ENCODE results near the gene LCE1A. TPM values are rescaled to one million over a fixed set of nuclear protein-coding genes. Genes with fewer than 3 reads are reported as not detected.

LCE1A gene, protein sequence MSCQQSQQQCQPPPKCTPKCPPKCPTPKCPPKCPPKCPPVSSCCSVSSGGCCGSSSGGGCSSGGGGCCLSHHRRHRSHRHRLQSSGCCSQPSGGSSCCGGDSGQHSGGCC
- not detected for total RNA-seq (2021; ENCODE audit: unreplicated experiment)
- polyA plus RNA-seq (2012; ENCODE audit: insufficient read length): not detected
- not detected for Bru-seq, nascent RNA
- not detected for BruChase-seq, experiment 1, labeled RNA remaining after a 2-hour chase
- not detected for BruChase-seq, experiment 2, labeled RNA remaining after a 6-hour chase
- long read RNA-seq: 0 reads

- ChIA-PET POLR2A (no interaction called here), CTCF (no interaction called here)
- no peak within 1 kb of the TSS for H3K27ac ChIP-seq (ENCODE audit: low read length)
- in situ Hi-C loops (cut with HindIII; ENCODE audit: low pct_unique_long_range_greater_than_20kb, low sequenced_read_pairs) (no loop called here), intact Hi-C loops (cut with micrococcal nuclease; ENCODE audit: unreplicated experiment) (no loop called here)
- no peaks in the 10 kb centered on the region for H3K9me3 ChIP-seq (ENCODE audit: control insufficient read depth, insufficient read depth, low read depth, low read length)
- peaks cover 14% of the 10 kb centered on the region for H3K27me3 ChIP-seq (ENCODE audit: control insufficient read depth, insufficient read depth, low read length)
- ATAC-seq (no peak), DNase-seq (ENCODE audit: low read depth, low spot score) (no peak)
- TF ChIP-seq SIN3A (IDR thresholded peaks at IDR 0.05; ENCODE audit: borderline replicate concordance, insufficient read depth, low read depth, low read length) (no peak), POLR2AphosphoS5 (IDR thresholded peaks at IDR 0.05; ENCODE audit: low read depth, low read length) (no peak), REST (IDR thresholded peaks at IDR 0.05; ENCODE audit: insufficient read depth in 1 of 2, low read depth in 2 of 2, low read length in 1 of 2) (no peak), TCF7L2 (IDR thresholded peaks at IDR 0.05; ENCODE audit: low read depth, low read length) (no peak)
- TF ChIP-seq, protein P1, sequence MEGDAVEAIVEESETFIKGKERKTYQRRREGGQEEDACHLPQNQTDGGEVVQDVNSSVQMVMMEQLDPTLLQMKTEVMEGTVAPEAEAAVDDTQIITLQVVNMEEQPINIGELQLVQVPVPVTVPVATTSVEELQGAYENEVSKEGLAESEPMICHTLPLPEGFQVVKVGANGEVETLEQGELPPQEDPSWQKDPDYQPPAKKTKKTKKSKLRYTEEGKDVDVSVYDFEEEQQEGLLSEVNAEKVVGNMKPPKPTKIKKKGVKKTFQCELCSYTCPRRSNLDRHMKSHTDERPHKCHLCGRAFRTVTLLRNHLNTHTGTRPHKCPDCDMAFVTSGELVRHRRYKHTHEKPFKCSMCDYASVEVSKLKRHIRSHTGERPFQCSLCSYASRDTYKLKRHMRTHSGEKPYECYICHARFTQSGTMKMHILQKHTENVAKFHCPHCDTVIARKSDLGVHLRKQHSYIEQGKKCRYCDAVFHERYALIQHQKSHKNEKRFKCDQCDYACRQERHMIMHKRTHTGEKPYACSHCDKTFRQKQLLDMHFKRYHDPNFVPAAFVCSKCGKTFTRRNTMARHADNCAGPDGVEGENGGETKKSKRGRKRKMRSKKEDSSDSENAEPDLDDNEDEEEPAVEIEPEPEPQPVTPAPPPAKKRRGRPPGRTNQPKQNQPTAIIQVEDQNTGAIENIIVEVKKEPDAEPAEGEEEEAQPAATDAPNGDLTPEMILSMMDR (IDR thresholded peaks at IDR 0.05): no peak
- H3K36me3 ChIP-seq (ENCODE audit: control insufficient read depth, insufficient read depth, low read length): no peaks in the 10 kb centered on the region
- BruUV-seq (replicated peaks): no TSS peak
- H3K4me3 ChIP-seq (ENCODE audit: low read depth in 2 of 2, low read length in 2 of 2): no peak within 1 kb of the TSS
- no peaks in the 10 kb centered on the region for H3K4me1 ChIP-seq (ENCODE audit: control insufficient read depth, insufficient read depth, low read length)
Observed at GRCh38 chr1:152827173-152827572, at the start of gene LCE1A. LCE1A (plus strand) TSS chr1:152827473; CDS start chr1:152827473, 0 bp downstream.

DNA sequence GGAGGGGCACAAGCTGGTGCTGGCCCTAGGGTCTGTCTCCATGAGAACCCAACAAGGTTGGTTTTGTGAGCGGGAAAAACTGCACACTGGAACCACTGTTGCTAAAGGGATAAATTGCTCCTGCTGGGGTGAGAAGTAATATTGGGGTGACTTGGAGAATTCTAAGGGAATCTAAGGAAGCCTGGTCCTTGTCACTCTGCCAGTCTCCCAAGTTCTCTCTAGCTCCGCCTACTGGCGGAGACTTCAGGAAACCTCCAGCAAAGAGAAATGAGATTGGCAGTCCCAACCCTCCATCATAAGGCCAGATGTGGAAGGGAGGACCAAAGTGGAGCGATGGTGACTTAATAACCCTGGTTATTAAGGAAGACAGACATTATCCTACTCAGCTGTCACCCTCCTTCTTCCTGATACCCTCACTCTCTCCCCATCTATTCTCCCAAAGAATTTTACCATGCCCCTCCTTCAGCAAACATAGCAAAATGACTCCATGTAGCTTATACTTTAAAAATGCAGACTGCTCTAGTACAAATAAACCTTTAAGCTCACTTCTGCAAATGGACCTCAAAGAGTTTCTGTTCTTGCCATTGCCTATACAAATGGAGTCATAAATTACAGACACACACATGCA, 49.6 kb upstream of the LCE1A start:
- peaks cover 2% of the 10 kb centered on the region; the same call in 1 of the 2 replicates for H3K27me3 ChIP-seq (ENCODE audit: control insufficient read depth, insufficient read depth, low read length)
- no peak for DNase-seq (ENCODE audit: low read depth, low spot score)
- TF ChIP-seq, protein P1 (IDR thresholded peaks at IDR 0.05): peak; percentile 55
- TF ChIP-seq POLR2AphosphoS5 (IDR thresholded peaks at IDR 0.05; ENCODE audit: low read depth, low read length): no peak
- no peak overlapping the region for H3K27ac ChIP-seq (ENCODE audit: low read length)
- H3K4me1 ChIP-seq (ENCODE audit: control insufficient read depth, insufficient read depth, low read length): no peaks in the 10 kb centered on the region
- no peak overlapping the region for H3K4me3 ChIP-seq (ENCODE audit: low read depth in 2 of 2, low read length in 2 of 2)
- BruUV-seq (replicated peaks): no TSS peak
- POLR2A ChIA-PET: no interaction called here
- no peaks in the 10 kb centered on the region for H3K9me3 ChIP-seq (ENCODE audit: control insufficient read depth, insufficient read depth, low read depth, low read length)
- intact Hi-C loops (cut with micrococcal nuclease; ENCODE audit: unreplicated experiment): no loop called here
- CTCF ChIA-PET: no interaction called here
- no peak for ATAC-seq
- no peaks in the 10 kb centered on the region for H3K36me3 ChIP-seq (ENCODE audit: control insufficient read depth, insufficient read depth, low read length)
- in situ Hi-C loops (cut with HindIII; ENCODE audit: low pct_unique_long_range_greater_than_20kb, low sequenced_read_pairs): no loop called here
